GM18907 (cell line): ENCODE results near the gene FBXL17.

Experiments used
- ATAC-seq: cut with Tn5 transposase; IDR thresholded peaks from one replicate; pipeline ENCODE4 v1.9.1; 2021; ENCODE audit warnings: mild to moderate bottlenecking, moderate library complexity; ENCODE audit not compliant: unreplicated experiment

FBXL17 gene

GRCh38 chr5:107871023-107871422 lies 510.9 kb downstream of the FBXL17 start:
- no peak for ATAC-seq

- no peak for ATAC-seq
Observed at GRCh38 chr5:107869438-107870115, 512.3 kb downstream of the FBXL17 start.

GRCh38 chr5:107868650-107869409 lies 513.1 kb downstream of the FBXL17 start:
- no peak for ATAC-seq

GRCh38 chr5:107867266-107867665 lies 514.6 kb downstream of the FBXL17 start:
- no peak for ATAC-seq

- no peak for ATAC-seq
Observed at GRCh38 chr5:107864793-107865192, 517.1 kb downstream of the FBXL17 start.

- no peak for ATAC-seq
Observed at GRCh38 chr5:107863125-107863524, 518.8 kb downstream of the FBXL17 start.

- ATAC-seq: no peak
Observed at GRCh38 chr5:107861565-107861964, 520.3 kb downstream of the FBXL17 start.

GRCh38 chr5:107860044-107860443 lies 521.9 kb downstream of the FBXL17 start:
- no peak for ATAC-seq

GRCh38 chr5:107858788-107859187 lies 523.1 kb downstream of the FBXL17 start:
- no peak for ATAC-seq

- ATAC-seq: no peak
Observed at GRCh38 chr5:107858324-107858723, 523.6 kb downstream of the FBXL17 start.

GRCh38 chr5:107857785-107858184 lies 524.1 kb downstream of the FBXL17 start:
- no peak for ATAC-seq

GRCh38 chr5:107855171-107855570 lies 526.7 kb downstream of the FBXL17 start:
- ATAC-seq: no peak

GRCh38 chr5:107853696-107854095 lies 528.2 kb downstream of the FBXL17 start:
- ATAC-seq: no peak

GRCh38 chr5:107853031-107853430 lies 528.9 kb downstream of the FBXL17 start:
- ATAC-seq: no peak

- ATAC-seq: no peak
Observed at GRCh38 chr5:107849118-107849517, 532.8 kb downstream of the FBXL17 start.

- no peak for ATAC-seq
Observed at GRCh38 chr5:107840592-107840991, 541.3 kb downstream of the FBXL17 start.

- no peak for ATAC-seq
Observed at GRCh38 chr5:107840161-107840560, 541.7 kb downstream of the FBXL17 start.

- no peak for ATAC-seq
Observed at GRCh38 chr5:107835096-107835495, 546.8 kb downstream of the FBXL17 start.

GRCh38 chr5:107832746-107833145 lies 549.2 kb downstream of the FBXL17 start:
- ATAC-seq: no peak

GRCh38 chr5:107831612-107832395 lies 550.1 kb downstream of the FBXL17 start:
- ATAC-seq: no peak

GRCh38 chr5:107830750-107831149 lies 551.1 kb downstream of the FBXL17 start:
- no peak for ATAC-seq
